Lower leg skin (tissue), 4 donors: ENCODE data around the gene MGST3. TPM values are rescaled to one million over a fixed set of nuclear protein-coding genes. Genes with fewer than 3 reads are reported as not detected.

Source experiments
- DNase-seq, 2 donors: peaks; one replicate each; pipeline ENCODE4 v3.0.0-alpha.2; 2019; ENCODE audit warnings: low spot score in 2 of 2
- H3K4me3 ChIP-seq: fragments of 200-600 bp; sonication (generic); 2 replicates; pipeline ENCODE4 v1.5.1; 2017; ENCODE audit warnings: mild to moderate bottlenecking, low read depth; ENCODE audit not compliant: poor library complexity, severe bottlenecking
- CTCF ChIP-seq, 3 donors: fragments of 450-650 bp; IDR thresholded peaks; one replicate each; pipeline ENCODE4 v1.5.1; 2016; ENCODE audit warnings: antibody characterized with exemption in 3 of 3, mild to moderate bottlenecking in 3 of 3, moderate library complexity in 2 of 3
- POLR2A ChIP-seq, 2 donors: fragments of 450-650 bp; IDR thresholded peaks; one replicate each; pipeline ENCODE4 v1.6.1; 2016 to 2017; ENCODE audit warnings: antibody characterized with exemption in 2 of 2, mild to moderate bottlenecking in 1 of 2, moderate library complexity in 1 of 2
- WGBS, 2 donors: methylation state at CpG; one replicate each; pipeline ENCODE4 v1.1.5; 2018; 5-methylcytosine and 5-hydroxymethylcytosine counted together
- intact Hi-C: fragments of 100-400 bp; cut with DNase I; formaldehyde crosslinking; loops from one replicate; pipeline ENCODE4 v1.15.0; 2023; ENCODE audit warnings: low total_unique reads
- total RNA-seq, 4 donors: library from RNA; depleted of rRNA; stranded (reverse); fragments of >200 nt; gene quantifications; one replicate each; pipeline ENCODE4 v1.1.0, GENCODE V29; 2016

Gene MGST3
- total RNA-seq, 4 donors from 2014 or later = 65.8 to 154 (median 97.6) TPM

- WGBS, 2 donors = 47 to 53% methylated on average over 2 of the region's 2 CpGs
- no peak for TF ChIP-seq CTCF (IDR thresholded peaks at IDR 0.05)
- no peak for TF ChIP-seq POLR2A (IDR thresholded peaks at IDR 0.05)
- no peak for DNase-seq
- intact Hi-C loops = no loop called here
- H3K4me3 ChIP-seq = no peak overlapping the region
Measured at GRCh38 chr1:165641231-165641987, 10.4 kb downstream of the MGST3 start.

GRCh38 chr1:165644064-165644735, 13.2 kb downstream of the MGST3 start:
- no peak for DNase-seq
- no peak for TF ChIP-seq CTCF (IDR thresholded peaks at IDR 0.05)
- no peak for TF ChIP-seq POLR2A (IDR thresholded peaks at IDR 0.05)
- no peak overlapping the region for H3K4me3 ChIP-seq
- intact Hi-C loops = no loop called here
- 71 to 80% methylated on average over 2 of the region's 2 CpGs for WGBS, 2 donors

- intact Hi-C loops = no loop called here
- no peak overlapping the region for H3K4me3 ChIP-seq
- no peak for DNase-seq
- no peak for TF ChIP-seq CTCF (IDR thresholded peaks at IDR 0.05)
- TF ChIP-seq POLR2A (IDR thresholded peaks at IDR 0.05) = no peak
- WGBS, 2 donors = 49 to 58% methylated on average over 8 of the region's 8 CpGs
Measured at GRCh38 chr1:165645654-165646366, 14.8 kb downstream of the MGST3 start.

- intact Hi-C loops = no loop called here
- no peak for DNase-seq
- H3K4me3 ChIP-seq = no peak overlapping the region
- TF ChIP-seq POLR2A (IDR thresholded peaks at IDR 0.05) (no peak), CTCF (IDR thresholded peaks at IDR 0.05) (no peak)
Measured at GRCh38 chr1:165647517-165647916, 16.5 kb downstream of the MGST3 start.

- H3K4me3 ChIP-seq = no peak overlapping the region
- no peak for TF ChIP-seq CTCF (IDR thresholded peaks at IDR 0.05)
- no peak for TF ChIP-seq POLR2A (IDR thresholded peaks at IDR 0.05)
Measured at GRCh38 chr1:165647970-165648369, 16.9 kb downstream of the MGST3 start.

More at GRCh38 chr1:165647970-165648369, 16.9 kb downstream of the MGST3 start:
- WGBS, 2 donors = 83 to 91% methylated on average over 4 of the region's 4 CpGs
- intact Hi-C loops = no loop called here
- no peak for DNase-seq
